GM04503 (cell line): Measurements from ENCODE around the gene GATB.
"Not testable (repeated sequence)": the region's sequence is repeated elsewhere in the genome, so short reads cannot be mapped to it uniquely, and the experiment has no call there.

ENCODE experiments used
- DNase-seq: peaks from one replicate; pipeline ENCODE4 v3.0.0-alpha.2; 2012; ENCODE audit warnings: low read depth

Gene GATB

DNA sequence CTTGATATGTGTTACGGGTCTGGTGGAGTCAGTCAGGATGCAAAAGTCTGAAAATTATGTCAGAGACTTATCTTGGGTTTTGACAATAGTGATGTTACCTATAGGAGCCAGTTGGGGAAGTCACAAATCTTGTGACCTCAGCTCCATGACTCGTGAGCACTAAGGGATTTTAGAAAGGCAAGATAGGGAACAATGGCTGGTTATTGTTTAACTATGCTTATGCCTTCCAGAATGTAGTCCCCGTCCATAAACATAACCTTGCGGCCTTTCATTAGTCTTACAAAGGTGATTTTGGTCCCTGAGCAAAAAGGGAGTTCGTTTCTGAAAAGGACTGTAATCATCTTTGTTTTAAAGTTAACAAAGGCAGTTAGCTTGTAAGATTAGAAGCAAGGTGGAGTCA, 23.9 kb upstream of the GATB start:
- no peak for DNase-seq

DNA sequence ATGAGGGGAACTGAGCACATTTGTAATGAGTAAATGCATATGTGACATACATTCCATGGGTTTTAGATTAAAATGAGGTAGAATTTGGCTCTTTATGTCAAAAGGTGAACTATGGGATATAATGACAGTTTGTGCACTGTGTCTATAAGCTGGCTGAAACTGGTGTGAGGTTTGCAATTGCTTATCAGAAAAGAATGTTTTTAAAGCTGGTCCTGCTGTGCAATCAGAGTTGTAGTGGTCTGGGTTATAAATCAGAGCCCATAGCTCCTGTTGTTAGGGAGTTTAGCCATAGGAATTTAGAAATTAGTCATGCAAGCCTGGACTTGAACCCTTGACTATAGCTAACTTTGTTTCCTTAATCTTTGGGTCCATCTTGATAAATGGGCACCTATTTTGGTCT, 23.1 kb upstream of the GATB start:
- DNase-seq, result no peak

DNA sequence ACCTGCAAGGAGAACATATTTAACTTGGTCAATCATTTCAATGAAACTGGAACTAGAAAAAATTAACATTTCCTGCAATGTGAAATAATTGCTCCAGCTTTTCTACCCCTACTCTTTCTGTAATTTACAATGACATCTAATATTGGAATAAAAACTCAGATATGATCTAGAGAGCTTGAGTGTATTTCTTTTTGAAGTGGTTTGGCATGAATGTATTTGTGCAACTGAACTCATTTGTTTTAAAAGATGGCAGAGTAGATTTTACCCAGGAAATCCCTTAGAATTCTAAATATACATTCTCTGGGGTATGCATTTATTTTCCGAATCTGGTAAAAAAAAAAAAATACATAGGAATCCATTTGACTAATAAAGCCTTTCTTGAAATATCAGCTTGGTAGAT, 21.5 kb upstream of the GATB start:
- DNase-seq, result no peak

DNA sequence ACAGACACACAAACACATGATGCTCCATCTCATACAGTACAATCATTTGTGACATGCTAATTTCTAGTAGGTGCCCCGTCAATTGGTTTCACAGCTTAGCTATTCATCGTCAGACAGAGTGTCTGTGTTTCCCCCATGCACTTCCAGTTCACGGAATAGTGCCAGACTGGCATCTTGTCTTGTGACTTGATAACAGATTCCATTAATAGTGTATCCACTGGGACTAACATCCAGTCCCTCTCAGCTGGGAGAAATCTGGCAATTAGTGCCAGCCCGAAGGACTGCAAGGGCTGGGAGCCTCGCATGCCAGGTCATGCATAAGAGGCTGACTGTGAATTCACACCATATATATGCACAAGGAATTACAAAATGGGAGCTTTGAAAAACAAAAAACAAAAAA, 20.2 kb upstream of the GATB start:
- no peak for DNase-seq

DNA sequence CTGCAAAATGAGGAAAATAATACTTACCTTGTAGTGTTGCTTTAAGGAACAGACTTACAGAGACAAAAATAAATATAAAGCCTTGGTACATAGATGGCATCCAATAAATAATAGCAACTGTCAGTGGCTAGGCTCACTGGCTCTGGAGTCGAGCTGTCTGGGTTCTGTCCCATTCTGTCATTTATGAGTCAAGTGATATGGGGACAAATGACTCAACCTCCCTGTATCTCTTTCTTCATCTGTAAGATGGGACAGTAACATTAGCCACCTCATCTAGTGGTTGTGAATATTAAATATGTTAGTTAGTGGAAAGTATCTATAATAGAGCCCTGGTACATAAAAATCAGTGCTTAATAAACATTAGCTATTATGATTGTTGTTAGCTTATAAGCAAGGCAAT, 16.7 kb upstream of the GATB start:
- DNase-seq, result no peak

GRCh38 chr4:151774324-151774723, 13.5 kb upstream of the GATB start:
- no peak for DNase-seq

DNA sequence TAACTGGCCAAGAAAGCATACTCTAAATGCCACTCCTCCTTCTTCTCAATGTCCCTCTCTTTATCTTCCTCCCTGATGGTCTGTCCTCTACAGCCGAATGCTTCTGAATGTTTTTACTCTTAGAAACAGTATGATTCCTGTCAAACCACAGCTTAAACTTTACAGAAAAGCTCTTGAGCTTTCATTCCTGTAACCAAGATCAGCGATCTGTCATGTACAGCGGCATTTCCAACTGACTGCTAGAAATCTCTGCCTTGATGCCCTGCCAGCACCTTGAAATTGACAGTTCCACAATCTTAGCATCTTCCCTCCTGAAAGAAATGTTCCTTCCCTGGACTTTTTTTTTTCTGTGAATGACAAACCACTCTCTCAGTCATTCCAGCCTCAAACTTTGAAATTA, 11.5 kb upstream of the GATB start:
- no peak for DNase-seq

DNA sequence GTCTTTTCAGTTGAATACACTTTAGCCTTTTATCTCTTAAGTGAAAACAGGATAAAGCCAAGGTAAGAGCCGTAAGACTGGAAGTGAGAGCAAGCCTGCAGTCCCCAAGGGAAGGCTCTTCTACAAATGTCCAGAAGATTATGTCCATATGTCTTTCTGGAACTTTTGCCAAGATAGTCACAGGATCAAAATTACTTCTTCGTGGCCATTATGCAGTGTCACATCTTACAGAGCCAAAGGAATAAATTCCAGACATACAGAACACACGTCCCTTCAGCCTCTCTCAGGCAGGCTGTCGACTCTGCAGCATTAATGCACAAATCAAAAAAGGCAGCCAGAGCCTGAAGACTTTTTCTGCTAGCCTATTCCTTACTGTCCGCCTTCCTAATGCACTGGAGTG, 10.9 kb upstream of the GATB start:
- peak; percentile 20 for DNase-seq

DNA sequence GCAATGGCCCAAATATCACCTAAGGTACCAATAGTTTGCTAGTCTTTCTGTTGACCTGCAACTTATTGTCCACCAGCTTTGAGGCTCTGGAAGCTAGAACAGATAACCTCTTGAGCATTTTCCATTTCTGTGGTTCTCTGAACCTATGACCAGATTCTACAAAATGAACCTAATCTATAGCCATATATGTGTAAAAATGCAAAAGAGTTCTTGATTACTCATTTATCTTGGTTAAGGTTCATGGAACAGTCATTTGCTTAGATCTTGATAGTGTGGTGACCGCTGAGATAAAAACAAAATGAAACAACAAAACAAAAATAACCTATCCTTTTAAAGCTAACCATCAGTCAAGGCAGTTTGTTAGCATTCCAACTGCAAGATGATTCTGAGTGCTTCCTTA, 9.3 kb upstream of the GATB start:
- no peak for DNase-seq

DNA sequence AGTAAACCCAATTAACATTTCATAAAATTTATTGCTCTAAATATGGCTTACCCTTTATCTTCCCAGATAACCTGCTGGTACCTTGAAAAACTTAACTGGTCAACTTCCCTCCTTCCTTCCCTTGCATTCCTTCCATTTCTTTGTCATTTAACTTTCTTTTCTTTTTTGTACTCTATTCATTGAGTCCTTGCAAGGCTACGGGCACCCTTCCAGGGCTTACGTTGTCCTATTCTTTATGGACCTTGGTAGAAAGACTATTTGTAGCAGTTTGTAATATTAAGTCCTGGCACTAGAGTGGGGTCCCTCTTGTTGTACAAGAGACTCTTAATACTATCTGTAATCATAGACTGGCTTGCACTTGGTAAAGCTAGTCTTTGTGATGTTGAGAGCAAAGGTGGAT, 8.0 kb upstream of the GATB start:
- DNase-seq, result no peak

DNA sequence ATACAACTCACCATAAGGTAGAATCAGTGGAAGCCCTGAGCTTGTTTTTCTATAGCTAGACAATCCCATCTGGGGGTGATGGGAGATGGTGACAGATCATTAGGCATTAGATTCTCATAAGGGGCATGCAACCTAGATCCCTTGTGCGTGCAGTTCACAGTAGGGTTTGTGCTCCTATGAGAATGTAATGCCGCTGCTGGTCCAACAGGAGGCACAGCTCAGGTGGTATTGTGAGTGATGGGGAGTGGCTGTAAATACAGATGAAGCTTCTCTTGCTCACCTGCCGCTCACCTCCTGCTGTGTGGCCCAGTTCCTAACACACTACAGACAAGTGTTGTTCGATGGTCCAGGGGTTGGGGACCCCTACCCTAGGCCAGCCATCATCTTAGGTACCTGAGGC, 5.9 kb upstream of the GATB start:
- no peak for DNase-seq

DNA sequence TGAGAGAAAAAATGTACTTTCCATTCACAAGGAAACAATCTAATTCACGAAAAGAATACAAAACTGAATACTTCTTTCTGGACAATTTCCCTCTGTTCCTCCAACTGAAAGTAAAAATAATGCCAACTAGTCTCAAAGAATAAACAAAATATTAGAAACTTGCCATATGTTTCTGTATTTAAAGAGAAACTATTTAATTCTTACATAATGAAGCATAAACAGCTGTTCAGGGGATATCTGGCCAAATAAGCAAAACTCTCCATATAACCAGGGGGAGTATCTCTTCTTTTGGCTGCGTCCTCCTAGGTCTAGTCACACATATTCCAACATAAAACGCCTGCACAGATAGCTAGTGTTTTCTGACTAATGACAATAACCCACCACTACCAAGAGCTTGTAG, 805 bp downstream of the GATB start:
- DNase-seq, result no peak

DNA sequence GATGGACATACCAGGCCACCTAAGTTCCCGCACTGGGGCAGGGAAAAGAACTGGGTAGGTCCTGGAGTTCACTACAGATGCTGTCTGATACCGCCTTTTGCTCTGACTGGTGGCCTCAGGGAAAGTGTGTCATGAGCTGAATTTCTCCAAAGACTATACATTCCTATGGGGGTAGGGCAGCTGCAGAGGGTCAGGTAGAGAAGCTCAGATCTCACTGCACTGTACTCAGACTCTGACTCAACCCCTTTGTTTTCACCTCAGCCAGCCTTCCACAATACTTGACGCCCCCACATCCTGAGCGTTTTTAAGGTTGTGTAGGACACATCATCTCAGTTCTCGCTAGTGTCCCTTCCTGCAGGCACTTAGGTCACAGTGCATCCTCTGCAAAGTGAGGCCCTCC, 7.8 kb downstream of the GATB start:
- DNase-seq, result no peak

DNA sequence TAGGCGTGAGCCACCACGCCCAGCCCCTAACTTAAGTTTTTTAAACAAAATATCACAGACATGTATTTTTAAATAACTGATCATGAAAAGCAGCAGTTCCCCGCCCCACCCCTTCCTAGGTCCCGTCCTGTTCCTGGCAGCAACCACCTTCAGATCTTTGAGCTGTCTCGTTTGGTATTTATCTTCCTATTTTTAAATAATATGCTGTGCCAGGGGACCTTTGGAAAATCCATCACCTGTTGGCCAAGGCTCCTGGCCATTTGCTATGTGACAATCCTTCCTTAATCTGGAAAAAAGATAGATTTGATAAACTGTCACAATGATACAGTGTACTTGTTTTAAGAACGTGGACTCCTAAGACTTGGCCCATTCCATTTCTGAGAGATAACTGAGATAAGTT, 10.7 kb downstream of the GATB start:
- DNase-seq, result no peak

GRCh38 chr4:151745481-151746231, 15.2 kb downstream of the GATB start:
- peak; percentile 41 for DNase-seq

DNA sequence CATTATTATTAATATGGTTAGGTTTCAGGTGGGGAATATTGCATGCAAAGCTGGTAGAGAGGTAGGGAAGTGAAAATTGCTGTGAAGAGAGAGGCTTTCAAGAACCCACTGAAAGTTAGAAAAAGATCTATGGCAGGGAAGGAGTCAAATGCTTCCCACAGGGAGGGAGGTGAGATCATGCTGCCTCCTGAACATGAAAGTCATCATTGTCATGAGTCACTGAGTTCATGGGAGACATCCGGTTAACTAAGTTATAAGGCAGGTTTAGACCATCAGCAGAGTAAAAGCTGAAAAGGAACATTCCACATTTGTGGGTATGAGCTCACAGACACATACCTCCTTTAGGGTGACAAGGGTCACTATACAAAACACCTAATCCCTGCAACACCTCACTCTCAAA, 16.2 kb downstream of the GATB start:
- DNase-seq, result peak; percentile 75

DNA sequence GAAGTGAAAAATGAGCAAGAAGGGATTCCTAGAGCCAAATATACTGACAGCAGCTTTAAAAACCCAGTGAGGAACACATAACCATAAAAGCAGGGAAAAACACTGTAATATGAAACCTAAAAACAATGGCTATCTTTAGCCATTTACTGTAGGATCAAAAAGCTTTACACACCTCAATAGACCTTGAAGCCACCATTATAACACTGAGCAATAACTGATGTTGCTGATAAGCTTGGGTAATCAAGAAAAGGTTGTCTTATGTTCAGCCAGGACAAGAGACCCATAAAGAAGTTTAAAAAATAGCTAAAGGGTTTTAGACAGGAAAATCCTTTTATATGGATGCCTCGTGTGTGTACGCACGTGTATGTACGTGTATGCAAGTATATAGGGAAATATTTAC, 16.9 kb downstream of the GATB start:
- no peak for DNase-seq

DNA sequence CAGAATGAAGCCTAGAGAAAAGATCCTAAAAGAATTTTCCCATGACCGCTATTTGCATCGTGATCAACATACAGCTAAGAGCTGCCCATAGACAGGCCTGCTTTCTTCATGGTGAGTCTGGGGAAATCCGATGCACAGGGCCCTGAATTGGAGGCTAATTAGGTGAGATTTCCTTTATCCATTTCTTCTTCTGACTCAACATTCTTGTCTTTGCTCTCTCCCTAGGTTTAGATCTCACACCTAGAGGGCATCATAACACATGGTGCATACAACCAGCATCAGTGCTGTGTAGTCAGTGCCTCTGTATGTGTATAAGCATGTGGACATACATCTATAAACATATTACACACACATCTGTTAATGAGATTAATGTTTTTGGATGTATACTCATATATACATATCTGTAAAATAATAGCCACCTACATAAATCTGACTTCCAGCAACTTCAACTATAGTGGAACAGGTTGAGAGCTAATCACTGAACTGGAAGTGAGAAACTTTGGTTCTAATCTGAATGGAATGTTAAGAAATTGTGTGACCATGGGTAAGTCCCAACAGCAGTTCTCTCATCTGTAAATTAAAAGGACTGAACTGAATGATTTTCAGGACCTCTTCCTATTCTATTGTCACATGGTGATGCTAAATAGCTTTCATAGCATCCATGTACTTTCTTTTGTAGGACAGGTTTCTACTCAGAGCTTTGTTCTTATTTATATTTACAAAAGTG, 17.5 kb downstream of the GATB start:
- DNase-seq, result no peak

DNA sequence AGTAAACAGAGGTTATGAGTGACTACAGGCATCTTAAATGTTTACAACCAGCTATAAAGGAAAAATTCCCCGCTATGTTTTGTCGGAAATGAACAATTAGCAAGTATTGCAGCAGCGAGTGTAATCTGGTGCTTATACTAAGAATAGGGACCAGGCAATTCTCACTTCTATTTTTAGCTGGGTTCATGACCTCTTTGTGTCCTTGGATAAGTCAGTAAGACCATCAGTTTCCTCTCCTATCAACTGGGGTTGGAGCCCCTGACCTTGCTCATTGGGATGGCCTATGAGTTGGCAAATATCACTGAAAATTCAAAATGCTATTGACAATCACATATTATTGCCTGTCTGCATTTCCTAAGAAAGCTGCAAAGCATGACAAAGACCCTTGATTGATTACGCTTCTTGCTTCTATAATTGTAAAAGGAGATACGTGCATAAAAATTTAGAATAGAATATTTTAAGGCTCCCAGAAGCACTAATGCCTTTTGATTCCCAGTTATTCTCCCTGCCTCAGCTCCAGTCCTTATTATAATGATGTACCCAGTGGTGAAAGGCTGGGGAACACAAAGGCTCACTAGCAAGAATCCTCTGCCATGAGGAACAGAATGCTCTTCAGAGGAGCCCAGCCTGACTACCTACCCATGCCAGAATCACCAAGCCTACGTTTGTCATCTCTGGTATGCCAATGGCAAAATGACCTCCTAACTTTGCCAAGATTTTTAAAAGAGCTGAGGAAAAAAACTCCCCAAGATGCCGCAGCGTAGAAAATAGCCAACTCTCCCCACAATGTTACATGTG, 21.9 kb downstream of the GATB start:
- no peak for DNase-seq

- not testable (repeated sequence) for DNase-seq
Observed at GRCh38 chr4:151736852-151737251, 24.0 kb downstream of the GATB start.

DNA sequence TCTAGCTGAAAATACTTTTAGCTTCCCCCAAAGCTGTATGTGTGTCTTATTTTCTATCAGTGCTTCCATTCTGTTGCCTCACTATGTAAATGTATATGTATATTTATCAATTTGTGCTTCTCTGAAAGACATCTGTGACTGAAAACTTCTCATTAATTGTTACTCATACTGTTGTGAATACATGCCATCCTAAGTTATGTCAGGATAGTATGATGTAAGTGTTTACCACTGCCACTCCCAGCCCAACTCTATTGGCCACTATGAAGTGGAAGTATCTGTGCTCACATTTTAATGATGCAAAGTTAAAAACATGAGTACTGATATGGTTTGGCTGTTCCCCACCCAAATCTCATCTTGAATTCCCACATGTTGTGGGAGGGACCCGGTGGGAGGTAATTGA, 24.4 kb downstream of the GATB start:
- no peak for DNase-seq

GRCh38 chr4:151731670-151732069, 29.1 kb downstream of the GATB start:
- DNase-seq, result not testable (repeated sequence)
